ENCODE data around the gene RAB40AL. TPM values are rescaled to one million over a fixed set of nuclear protein-coding genes. Genes with fewer than 3 reads are reported as not detected.
A peak's percentile ranks its signal among the peaks of the same experiment; 100 is the strongest.
"Not testable (repeated sequence)": the region's sequence is repeated elsewhere in the genome, so short reads cannot be mapped to it uniquely, and the experiment has no call there.

The RAB40AL gene
- total RNA-seq = 0.11 and 0.13 TPM in 2 replicates

DNA sequence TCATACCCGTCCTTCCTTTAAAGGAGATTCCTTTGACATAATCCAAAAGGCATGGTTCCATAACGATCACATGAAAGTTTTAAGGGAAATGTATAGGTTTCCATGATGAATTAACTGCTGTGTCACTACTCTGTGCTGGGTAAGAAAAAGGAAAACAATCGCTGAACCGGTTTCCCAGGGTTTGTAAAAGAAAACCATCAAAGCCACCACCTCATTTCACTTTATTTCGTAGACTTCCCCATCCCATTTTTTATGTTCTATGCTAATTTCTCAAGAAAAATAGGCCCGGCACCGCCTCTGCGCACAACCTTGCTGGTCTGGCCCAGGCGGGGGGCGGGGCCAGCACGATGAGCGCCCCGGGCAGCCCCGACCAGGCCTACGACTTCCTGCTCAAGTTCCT lies at the start of gene RAB40AL:
TSS of gene RAB40AL (plus strand) at position 301 of the 400 bp plus-strand sequence. CDS start at position 348, 47 bp downstream.
- not testable (repeated sequence) for DNase-seq (ENCODE audit: low read depth, low spot score)

- DNase-seq (ENCODE audit: low read depth, low spot score) = no peak
These were observed 49.4 kb upstream of the RAB40AL start for GRCh38 chrX:102887687-102888086.

- no peak for DNase-seq (ENCODE audit: low read depth, low spot score)
These were observed 45.0 kb upstream of the RAB40AL start for GRCh38 chrX:102892103-102892502.

GRCh38 chrX:102899940-102900916 lies 36.8 kb upstream of the RAB40AL start:
- DNase-seq (ENCODE audit: low read depth, low spot score) = peak; percentile 10

DNA sequence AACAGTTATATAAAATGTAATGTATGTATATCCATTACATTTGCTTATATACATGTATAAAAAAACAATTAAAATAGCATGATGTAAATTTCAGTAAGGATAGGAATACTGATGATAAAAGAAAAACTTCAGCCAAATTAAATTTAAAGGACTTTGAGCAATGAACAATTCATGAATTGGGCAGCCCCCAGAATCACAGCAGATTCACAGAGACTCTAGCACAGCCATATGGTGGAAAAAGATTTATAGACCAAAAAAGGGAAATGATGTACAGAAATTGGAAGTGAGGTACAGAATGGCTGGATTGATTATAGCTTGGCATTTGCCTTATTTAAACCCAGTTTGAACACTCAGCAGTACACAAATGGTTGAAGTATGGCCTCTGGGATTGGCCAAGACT lies 34.7 kb upstream of the RAB40AL start:
- DNase-seq (ENCODE audit: low read depth, low spot score) = no peak

DNA sequence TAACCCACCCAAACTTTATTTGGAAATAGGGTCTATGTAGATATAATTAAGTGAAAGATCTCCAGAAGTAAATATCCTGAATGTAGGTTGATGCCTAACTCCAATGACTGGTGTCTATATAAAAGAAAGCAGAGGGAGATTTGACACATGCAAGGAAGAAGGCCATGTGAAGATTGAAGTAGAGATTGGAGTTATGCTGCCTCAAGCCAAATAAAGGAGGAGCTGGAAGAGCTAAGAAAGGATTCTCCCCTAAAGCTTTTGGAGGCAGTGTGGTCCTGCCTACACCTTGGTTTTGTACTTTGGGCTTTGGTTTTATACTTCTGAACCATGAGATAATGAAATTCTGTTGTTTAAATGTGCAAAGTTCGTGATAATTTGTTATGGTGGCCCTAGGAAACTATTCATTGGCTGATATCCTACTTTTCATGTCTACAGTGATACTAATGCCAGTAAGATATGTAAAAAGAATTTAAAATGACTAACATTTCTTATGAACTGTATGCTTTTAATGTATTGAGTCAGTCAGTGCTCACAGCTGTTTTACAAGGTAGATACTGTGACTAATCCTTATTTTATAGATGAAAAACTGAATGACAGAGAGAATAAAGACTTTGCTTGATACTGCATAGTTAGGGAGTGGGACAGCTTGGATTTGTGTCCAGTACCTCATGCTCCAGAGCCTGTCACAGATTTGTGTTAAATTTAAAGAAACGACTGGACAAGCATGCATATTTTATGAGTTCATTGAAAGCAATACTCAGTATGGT lies 5.9 kb upstream of the RAB40AL start:
- no peak for DNase-seq (ENCODE audit: low read depth, low spot score)

DNA sequence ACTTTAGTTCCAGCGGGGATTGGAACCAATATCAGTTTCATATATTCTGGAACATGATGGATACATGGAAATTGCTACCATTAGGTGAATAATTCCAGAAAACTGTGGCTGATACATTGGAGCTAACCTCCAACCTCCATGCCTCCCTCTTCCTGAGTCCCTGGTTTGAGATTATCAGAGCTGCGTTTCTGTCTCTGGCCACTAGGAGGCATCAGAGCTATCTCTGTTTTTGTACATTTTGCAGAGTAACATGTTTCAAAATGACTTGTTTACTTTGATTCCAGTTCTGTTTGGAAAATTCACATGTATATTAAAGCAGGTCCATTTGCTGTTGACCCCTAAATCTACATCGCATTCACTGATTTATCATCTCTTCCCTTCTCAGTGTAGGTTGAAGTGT lies 2.4 kb upstream of the RAB40AL start:
- no peak for DNase-seq (ENCODE audit: low read depth, low spot score)

- no peak for DNase-seq (ENCODE audit: low read depth, low spot score)
These were observed 14.1 kb downstream of the RAB40AL start for GRCh38 chrX:102950908-102951866.

DNA sequence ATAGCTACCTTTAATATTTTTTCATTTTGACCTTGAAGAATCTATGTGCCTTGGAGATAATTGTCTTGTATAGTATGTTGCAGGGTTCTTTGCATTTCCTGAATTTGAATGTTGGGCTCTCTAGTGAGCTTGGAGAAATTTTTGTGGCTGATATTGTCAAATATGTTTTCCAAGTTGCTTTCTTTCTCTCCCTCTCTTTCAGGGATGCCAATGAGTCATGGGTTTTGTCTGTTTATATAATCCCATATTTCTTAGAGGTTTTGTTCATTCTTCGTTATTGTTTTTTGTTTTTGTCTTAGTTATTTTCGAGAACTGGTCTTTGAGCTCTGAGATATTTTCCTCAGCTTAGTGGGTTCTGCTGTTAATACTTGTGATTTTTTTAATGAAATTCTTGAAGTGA lies 20.7 kb downstream of the RAB40AL start:
- DNase-seq (ENCODE audit: low read depth, low spot score) = no peak

- DNase-seq (ENCODE audit: low read depth, low spot score) = no peak
These were observed 21.7 kb downstream of the RAB40AL start for GRCh38 chrX:102958794-102959193.

DNA sequence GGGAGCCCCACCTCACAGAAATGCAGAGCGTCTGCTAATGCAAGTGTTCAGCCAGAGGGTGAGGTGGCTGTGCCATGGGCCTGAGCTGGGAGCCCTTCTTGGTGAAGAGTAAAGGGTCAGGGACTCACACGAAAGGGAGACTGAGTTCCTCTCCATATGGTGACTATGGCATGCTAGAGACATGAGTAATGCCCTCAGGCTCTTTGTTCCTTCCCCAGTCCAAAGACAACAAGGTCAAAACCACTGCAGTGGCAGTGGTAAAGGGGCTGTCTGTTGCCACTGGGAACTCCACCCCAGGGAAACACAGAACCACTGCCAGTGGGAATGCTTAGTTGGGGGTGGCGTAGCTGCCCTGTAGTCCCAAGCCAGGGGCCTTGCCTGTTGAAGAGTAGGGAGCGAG lies 22.4 kb downstream of the RAB40AL start:
- DNase-seq (ENCODE audit: low read depth, low spot score) = peak; percentile 8

GRCh38 chrX:102963955-102964354 lies 26.9 kb downstream of the RAB40AL start:
- DNase-seq (ENCODE audit: low read depth, low spot score) = no peak

DNA sequence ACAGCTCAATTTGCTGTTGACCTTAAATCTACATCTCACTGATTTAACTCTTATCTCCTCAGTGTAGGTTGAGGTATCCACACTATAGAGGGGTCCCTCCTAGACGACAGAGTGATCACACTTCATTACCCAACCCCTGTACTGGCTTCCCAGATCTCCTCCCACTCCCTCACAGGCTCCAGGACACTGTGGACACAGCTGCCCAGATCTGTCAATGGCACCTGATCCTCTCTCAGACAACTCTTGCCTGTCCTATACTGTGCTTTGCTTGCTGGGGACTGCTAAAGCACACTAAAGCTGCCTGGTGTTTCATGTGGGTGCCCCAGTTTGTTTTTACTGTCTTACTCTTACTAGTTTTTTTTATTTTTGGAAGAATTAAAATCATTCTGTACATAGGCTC lies 27.9 kb downstream of the RAB40AL start:
- no peak for DNase-seq (ENCODE audit: low read depth, low spot score)

- DNase-seq (ENCODE audit: low read depth, low spot score) = no peak
These were observed 29.6 kb downstream of the RAB40AL start for GRCh38 chrX:102966701-102967100.

- DNase-seq (ENCODE audit: low read depth, low spot score) = no peak
These were observed 31.1 kb downstream of the RAB40AL start for GRCh38 chrX:102968216-102968615.

- DNase-seq (ENCODE audit: low read depth, low spot score) = not testable (repeated sequence)
These were observed 34.5 kb downstream of the RAB40AL start for GRCh38 chrX:102971536-102971935.

- DNase-seq (ENCODE audit: low read depth, low spot score) = no peak
These were observed 37.9 kb downstream of the RAB40AL start for GRCh38 chrX:102975016-102975415.

DNA sequence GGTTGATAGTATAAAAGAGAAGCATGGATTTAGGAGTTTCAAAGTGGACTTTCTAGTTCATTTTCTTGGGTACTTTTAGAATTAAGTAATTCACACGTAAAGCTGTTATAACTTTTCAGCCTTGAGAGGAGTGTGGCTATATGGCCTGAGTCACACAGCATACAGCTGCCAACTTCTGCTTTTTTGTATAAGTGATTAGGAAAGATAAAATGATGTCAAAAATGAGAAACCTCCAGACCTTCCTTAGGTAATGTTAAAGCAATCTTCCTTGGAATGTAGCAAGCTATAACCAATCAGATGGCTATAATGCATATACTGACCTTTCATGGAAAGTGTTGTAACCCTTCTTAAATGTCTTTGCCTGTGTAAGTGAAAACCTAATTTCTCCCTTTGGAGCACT lies 39.2 kb downstream of the RAB40AL start:
- no peak for DNase-seq (ENCODE audit: low read depth, low spot score)

DNA sequence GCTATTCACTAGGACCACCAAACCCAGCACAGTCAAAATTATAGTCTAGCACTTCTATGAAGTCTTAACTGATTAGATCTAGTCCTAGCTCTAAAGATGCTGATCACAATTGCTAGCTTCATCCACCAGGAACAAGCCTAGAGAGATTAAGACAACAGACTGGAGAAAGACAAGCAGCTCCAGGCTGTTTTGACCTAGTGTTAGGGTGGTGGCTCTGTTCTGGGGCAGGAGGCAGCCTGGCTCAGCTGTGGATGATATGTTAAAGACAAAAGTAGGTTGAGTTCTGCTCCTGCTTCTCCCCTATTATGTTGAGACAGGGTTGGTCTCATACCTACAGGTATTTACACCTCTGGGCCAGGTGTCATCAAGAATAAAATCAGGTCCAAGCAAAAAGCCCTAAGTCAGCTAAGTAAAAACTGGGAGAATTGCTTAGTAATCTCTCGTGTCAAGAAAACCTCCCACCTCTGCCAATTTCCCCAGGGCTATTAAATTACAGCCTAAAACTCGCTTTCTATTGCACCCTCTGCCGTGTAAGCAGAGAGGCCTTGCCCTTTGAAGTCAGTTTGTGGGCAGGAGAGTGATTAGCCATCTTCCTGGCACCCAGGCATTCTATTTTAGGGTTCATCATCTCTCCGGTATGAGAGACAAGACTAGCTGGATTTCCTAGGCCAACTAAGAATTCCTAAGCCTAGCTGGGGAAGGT lies 39.9 kb downstream of the RAB40AL start:
- DNase-seq (ENCODE audit: low read depth, low spot score) = no peak

- DNase-seq (ENCODE audit: low read depth, low spot score) = no peak
These were observed 41.5 kb downstream of the RAB40AL start for GRCh38 chrX:102978594-102978993.

DNA sequence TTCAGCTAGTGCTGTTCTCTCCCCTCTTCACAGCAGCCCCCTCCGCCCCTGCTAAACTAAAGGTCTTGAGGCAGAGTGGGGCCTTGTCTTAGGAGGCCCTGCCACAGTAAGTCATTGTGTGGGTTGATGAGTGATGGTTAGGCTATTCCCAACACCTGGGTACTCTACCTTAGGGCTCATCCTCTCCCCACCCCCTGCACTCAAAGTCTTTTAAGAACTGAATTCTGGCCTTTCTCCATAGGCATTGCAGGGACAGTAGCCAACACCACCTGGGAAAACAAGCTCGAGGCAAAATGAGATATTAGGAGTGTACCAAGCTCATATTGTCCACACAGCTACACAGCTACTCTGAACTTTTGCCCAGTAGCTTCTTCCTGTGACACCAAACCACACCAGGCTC lies 42.5 kb downstream of the RAB40AL start:
- DNase-seq (ENCODE audit: low read depth, low spot score) = no peak

Data from pulmonary artery endothelial cell (primary cell).